ENCODE results near the gene ZSWIM4.
A peak's percentile ranks its signal among the peaks of the same experiment; 100 is the strongest.

Gene ZSWIM4

DNA sequence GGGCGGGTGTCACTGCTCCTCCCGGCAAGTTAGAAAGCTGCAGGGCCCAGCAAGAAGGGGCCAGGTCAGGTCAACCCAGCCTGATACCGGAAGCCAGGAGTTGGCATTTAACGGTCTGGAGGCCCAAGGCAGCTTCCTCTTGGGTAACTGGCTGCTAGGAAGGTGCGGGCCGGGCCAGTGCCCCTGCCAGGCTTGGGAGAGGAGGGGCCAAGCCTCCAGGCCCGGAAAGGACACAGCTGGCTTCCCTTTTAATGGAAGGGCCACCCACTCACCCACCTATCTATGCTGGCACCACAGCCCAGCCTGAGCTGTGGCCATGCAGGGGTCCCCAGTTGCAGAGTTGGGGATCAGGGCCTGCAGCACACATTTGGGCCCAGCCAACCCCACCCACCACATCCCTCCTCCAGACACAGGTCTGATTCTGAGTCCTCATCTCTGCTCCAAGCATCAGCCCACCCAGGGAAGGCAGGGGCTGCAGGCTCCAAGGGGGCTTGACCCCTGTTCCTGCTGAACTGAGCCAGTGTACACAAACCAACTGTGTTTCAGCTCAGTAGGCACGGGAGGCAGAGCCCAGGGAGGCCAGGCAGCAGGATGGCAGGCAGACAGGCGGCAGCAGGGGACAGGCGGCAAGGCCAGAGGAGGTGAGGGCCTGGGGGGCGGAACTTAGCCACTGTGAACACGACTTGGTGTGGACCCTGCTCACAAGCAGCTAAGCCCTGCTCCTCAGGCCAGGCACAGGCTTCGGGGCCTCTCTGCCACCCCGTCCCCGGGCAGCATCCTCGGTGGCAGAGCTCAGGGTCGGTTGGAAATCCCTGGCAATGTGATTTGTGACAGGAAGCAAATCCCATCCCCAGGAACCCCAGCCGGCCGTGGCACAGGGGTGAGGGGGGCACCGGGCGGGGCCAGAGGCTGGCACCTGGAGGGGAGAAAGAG is 40.8 kb downstream of the ZSWIM4 start:
- DNase-seq (no peak), ATAC-seq (no peak)

DNA sequence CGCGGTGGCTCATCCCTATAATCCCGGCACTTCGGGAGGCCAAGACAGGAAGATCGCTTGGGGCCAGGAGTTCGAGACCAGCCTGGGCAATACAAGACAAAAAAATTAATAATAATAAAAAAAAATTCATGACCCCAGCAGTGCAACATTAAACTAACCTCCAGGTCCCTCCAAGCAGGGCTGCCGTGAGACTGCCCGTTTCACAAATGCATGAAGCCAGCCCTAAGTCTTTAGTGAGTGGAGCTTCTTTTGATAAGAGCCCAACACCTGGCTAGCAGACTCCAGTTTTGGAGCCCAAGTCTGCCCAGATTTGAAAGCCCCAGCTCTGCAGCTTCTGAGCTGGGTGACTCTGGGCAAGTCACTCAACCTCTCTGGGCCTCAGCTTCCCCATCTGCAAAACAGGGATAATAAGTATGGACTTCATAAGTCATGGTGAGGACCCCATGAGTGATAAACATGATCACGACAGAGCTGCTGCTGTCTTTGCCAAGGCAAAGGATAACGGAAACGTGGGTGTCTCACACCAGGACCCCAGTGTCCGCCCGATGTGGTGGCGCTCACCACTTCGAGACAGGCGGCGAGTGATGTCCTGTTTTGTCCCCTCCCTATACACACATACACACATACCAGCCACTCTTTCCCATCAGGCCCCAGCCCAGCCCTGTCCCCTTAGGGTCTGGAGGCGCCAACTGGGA is 43.3 kb downstream of the ZSWIM4 start:
- ATAC-seq, result no peak
- DNase-seq, result no peak

DNA sequence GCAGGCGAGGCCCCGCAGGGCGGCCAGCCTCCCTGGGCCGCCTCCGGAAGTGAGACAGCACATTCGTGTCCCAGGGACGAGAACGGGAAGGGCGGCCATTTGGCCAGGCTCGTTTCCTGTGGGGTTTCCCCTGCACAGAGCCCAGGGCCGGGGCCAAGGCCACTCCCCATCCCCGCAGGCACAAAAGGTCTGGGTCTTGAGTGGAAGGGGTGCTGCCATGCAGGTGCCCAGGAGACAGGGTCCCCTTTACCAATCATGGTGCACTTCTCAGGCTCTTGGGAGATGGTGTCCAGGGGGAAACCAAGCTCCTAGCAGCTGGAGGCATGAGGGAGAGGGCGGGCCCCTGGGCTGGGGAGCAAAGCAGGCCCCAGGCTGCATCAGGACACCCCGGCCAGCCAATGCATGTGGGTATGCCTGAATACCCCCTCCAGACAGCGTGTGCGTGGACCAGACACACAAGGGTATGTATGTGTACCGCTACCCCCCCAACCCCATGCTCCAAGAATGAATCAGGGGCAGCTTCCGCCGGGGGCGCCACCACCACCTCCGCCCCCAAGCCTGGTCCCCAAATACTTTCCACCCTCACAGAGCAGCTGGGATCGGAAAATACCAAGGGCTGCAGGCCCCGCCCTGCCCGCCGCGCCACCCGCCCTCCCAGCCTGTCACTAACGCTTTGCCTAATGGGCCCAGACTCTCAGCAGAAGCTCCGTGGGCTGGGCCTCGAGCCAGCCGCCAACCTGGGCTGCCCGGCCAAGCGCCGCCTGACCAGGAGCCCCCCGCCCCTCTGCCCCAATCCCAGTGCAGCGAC is 44.1 kb downstream of the ZSWIM4 start:
- ATAC-seq, result peak; percentile 63
- DNase-seq, result peak; percentile 91

DNA sequence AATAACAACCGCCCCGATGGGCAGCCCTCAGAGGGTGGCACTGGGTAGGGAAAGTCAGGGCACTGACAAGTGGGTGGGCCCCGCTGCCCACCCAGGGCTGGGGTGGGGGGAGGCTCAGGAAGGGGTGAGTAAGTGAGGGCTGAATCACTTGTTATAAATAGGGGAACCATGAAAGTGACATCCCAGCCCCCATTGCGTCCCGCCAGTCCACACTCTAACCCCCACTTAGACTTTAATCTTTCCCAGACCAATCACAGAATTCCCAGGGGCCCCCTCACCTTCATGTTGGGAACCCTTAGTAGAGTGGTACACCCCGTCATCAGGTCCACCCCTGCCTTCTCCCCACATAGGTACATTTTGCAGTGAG is 44.7 kb downstream of the ZSWIM4 start:
- DNase-seq (no peak), ATAC-seq (peak; percentile 37)

DNA sequence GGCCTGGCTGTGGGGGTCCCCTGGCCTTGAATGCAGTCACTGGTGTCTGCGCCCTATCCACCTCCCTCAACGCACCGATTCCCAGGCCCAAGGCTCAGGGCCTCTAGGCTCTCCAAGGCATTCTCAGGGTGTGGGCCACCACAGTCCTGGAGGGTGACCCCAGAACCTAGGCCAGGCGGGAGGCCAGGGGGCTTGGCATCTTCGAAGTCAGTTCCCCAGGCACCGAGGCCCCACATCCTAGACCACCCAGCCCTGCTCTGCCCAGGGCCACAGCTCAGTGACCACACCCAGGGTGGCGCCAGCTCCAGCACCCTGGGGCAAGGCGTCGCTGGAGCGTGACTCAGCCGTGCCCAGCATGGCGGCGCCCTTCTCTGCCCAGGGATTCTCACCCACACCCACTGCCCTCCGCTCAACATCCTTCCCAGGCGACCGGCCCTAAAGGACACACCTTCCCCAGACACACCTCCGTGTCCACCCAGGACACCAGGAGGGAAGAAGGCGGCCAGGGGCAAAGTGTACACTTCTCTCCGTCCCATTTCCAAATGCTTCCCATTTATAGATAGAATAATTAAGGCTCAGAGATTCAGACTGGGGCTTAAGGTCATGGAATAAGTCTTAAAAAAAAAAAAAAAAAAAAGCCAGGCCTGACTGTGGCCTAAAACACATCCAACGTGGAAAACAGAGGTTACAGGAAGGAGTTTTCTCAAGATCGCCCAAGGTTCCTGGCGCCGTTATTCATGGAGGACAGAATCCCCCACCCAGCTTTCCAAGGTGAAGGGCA is 45.3 kb downstream of the ZSWIM4 start:
- DNase-seq (peak; percentile 69), ATAC-seq (peak; percentile 8)

DNA sequence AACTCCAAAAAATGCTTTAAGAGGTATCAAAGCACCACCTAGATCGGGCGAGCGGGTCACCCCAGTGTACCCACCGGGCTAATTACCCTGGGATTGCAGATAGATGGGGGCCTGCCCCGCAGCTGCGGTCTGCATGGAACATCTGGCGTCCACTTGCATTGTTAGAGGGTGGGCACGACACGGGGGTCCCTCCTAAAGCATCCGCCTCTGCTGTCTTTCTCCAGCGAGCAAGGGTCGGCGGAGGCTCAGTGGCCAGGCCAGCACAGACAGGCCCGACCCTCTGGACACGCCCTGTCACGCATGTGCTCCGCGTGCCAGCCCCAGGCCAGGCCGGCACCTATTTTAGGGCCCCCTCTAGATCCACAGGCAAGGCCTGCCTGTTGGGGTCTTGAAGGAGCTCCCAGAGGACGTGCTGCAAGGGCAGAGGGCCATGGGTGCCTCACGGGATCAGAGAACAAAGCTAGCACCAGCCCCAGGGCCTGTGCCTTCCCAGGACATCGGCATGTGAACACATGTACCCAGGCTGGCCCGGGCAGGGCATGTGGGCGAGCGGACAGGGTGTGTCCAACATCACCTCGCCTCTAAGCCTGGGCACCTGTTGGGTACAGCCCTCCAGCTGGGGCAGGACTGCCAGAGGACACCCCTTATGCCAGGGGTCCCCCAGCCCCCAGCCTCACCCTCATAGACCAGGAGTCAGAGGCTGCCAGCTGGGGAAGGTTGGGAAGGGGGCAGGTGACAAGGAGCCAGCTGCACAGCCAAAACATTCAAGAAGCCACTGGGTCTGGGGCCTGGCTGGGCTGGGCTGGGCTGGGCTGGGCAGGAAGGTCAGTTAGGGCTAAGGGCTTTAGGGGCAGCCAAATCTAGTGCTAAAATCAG is 46.1 kb downstream of the ZSWIM4 start:
- ATAC-seq (no peak), DNase-seq (peak; percentile 51)

DNA sequence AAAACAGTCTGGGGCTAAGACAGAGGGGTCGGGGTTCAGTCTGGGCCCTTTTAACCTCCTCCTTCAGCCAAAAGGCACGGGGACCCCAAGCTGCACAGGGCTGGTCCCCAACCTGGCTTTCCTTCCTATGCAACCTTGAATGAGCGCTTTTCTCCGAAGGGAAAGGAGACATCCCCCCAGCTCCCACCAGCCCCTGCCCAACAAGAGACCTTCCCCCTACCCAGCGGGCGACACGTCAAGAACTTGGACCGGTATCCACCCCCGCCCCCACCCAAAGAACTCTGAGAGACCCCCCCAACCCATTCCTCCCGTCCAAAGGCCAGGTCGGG is 46.7 kb downstream of the ZSWIM4 start:
- ATAC-seq (no peak), DNase-seq (peak; percentile 29)

DNA sequence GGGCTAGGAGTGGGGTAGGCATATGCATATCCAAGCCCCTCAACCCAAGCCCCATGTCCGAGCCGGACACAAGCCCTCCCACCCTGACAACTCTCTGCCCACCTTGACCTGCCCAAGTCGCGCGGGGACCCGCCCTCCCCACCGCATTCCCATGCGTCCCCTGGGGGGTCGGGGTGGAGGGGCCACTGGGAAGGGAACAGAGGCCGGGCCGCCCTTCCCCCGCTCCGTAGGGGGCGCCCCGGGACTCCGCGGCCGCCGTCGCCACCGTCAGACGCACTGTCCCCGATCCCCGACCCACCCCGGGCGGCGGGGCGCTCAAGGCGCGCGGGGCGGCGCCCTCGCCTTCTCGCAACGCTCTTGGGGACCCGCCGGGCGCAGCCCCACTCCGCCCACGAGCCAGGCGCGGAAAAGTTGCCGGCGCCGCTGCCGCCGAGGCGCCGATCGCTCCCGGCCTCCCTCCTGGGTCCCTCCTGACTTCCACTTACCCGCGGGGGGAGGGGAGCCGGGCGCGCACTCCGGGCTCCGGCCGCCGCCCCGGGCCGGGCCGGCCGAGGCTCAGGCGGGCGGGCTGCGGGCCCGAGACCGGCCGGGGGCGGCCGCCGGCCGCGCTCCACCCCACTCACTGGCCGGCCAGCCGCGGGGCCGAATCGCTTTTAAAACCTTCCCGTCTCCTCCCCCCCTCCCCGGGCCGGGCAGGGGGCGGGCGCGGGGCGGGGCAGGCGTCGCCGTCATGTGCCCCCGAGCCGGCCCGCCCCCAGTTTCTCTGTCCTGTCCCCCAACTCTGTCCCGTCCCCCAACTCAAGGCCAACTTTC is 47.3 kb downstream of the ZSWIM4 start:
- ATAC-seq (no peak), DNase-seq (peak; percentile 85)

DNA sequence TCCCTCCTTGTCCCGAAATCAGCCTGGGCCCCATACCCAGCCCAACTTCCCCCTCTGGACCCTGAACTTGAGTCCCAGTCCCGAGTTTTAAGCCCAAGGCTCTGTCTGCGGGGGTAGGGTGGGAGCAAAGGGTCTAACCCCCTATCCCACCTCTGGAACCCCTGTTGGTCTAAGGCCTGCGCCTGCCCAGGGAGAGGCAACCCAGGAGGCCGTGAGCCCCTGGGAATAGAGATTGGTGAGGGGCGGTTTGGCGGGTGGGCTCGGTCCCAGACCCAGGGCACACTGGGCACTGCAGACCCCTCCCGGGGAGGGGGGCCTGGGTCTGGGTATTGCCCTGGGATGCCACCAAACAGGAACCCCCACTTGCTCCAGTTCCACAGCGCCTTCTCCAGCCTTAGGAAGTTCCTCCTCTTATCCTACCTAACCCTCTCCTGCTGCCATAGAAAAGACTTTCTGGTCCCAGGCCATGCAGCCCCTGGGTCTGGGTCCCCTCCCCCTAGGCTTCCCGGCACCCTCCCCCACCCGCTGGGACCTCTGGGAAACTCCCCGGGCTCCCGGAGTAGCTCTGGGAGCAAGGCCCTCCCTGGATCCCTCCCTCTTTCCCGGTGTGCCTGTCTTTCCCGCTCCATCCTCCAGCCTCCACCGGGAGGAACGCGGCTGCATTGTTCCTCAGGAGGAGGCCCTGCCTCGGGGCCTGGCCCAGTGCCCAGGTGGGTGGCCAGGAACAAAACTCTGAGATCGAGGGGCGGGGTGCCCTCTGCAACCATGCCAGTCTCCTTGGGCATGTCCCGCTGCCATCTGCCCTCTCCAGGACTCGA is 48.1 kb downstream of the ZSWIM4 start:
- no peak for ATAC-seq

DNA sequence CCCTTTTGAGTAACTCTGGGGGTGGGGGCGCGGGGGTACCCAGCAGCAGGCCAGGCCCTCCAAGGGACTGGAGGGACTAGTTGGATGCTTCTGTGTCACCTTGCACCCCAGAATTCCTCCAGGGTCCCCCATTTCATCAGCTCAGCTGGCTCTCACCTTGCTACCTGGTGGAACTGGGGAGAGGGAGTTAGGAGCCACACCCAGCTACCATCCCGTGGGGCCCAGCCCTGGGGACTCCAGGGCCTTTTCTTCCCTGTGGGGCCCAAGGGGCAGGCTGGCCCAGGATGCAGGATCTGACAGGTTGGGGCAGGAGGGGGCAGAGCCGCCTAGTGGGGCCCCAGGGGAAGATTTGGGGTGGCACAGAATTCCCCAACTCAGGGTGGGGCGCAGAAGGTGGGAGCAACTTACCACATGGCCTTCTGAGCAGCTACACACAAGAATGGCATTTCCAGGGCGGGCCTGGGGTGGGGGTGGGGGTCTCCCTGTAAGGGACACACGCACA is 48.9 kb downstream of the ZSWIM4 start:
- ATAC-seq (no peak), DNase-seq (peak; percentile 33)

More for the DNA sequence above, 48.1 kb downstream of the ZSWIM4 start:
- DNase-seq, result peak; percentile 19

DNA sequence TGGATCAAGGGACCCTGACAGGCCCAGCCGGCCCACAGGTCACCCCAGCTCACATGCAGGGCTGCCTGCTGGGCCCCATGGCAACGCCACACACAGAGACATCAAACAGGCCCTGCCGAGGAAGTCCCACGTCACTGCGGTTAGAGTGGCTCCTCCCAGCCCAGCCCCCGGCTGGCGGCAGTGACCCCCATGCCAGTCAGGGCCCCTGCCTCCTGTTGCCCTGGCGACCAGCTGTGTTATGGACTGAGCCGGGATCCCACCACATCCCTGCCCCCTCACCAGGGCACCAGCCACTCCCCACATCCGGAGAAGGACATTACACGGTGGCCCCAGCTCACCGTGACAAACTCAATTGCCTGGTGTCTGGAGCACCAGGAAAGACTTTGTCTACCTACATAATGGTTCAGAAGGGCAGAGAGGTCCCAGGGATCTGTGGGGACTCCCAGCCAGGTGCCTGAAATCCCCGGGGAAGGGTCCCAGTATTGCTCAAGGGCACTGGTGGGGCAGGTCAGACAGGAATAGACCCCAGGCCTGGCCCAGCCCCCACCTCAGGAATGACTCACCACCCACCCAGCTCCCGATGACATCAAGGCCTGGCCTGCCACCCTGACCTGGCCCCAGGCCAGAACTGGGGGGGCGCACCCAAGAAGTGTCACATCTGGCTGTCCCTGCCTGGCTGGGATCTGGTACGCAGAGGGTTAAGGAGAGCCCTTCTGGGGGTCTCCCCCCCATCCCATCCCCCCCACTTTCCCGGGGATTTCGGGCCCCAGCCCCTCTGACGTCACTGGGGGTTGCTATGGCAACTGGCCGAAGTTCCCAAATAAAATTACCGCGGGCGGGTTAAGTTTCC is 51.5 kb downstream of the ZSWIM4 start:
- ATAC-seq, result peak; percentile 75
- DNase-seq, result peak; percentile 99

DNA sequence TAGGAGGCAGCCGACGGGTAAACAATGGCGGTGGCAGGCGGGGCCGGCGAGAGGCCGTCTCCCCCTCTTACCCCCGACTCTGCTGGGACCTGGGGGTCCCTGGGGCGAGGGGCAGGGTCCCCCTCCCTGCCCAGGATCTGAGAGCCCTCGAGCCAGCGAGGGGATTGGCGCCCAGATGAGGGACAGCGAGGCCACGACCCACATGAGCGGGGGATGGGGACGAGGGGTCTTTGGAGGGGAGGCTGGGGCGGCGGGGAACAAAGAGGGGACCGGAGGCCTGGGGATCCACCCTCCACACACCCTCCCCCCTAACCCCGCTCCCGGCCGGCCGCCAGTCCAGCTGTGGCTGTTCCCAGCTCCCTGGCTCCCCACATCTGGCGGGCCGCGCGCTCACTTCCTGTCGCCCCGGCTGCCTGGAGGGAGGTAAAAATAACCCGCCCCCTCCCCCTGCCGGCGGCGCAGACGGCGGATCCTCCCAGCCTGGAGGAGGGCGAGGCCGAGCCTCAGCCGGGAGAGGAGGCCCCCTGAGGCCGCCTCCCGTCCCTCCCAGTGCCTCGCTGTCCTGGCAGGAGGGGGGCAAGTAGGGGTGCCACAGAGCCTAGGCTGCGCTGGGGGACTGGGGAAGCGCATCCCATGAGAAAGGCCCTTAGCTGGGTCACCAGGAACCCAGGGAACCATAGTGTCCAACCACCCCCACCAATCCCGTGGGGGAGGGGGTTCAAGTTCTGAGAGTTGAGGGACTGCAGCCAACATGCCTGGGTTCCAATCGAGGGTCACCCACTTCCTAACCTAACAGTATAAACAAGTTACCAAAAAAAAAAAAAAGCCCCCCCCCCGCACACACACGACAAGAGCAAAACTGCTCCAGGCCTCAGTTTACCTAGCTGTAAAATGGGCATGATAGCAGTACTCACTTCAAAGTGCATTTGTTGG is 52.4 kb downstream of the ZSWIM4 start:
- ATAC-seq (peak; percentile 14), DNase-seq (peak; percentile 91)

DNA sequence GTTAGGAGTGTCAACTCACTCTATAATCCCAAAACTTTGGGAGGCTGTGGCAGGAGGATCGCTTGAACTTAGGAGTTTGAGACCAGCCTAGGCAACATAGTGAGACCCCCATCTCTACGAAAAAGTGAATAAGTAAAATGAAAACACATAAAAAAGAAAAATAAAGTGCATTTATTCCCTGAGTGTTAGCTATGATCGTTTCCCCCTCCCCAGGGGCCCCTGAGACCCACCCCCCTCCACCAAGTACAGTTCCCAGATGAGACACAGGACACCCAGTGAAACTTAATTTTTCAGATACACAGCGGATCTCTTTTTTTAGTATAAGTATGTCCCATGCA is 53.1 kb downstream of the ZSWIM4 start:
- DNase-seq, result no peak
- ATAC-seq, result no peak

DNA sequence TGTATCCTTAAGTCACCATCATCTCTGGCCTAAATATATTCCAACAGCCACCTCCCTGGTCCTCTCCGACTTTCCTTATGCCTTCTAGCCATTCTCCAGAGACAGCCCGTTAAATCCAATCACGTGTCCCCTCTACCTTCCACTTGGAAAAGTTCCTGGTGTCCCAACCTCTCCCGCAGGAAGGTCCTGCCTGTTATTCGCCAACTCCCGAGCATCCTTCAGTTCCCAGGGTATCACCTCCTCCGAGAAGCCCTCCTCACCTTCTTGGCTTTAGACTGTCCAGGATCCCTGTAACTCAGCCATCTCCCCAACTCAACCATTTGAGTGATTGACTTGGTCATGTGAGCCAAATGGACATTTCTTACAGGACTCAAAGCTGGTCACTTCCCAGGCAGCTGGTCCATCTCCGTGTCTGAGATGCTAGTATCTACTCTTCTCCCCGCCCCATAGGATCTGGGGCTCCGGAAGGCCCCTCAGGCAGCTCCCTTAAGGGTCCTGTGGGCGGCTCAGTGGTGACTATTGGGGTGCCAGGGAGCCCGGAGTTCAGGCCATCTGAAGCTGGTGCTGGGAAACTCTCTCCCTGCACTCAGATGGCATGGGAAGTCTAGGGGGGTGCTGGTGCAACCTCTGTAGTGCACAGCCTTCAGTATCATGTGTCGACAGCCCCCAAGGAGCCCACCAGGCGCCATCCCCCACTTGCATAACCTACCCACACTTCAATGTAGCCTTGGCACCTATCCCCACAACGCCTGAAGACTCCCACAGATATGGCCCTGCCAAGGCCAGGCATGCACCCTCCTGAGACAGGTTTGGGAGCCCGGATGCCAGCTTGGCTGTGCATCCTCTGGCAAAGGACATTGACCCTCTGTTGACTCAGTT is 53.8 kb downstream of the ZSWIM4 start:
- ATAC-seq, result no peak

DNA sequence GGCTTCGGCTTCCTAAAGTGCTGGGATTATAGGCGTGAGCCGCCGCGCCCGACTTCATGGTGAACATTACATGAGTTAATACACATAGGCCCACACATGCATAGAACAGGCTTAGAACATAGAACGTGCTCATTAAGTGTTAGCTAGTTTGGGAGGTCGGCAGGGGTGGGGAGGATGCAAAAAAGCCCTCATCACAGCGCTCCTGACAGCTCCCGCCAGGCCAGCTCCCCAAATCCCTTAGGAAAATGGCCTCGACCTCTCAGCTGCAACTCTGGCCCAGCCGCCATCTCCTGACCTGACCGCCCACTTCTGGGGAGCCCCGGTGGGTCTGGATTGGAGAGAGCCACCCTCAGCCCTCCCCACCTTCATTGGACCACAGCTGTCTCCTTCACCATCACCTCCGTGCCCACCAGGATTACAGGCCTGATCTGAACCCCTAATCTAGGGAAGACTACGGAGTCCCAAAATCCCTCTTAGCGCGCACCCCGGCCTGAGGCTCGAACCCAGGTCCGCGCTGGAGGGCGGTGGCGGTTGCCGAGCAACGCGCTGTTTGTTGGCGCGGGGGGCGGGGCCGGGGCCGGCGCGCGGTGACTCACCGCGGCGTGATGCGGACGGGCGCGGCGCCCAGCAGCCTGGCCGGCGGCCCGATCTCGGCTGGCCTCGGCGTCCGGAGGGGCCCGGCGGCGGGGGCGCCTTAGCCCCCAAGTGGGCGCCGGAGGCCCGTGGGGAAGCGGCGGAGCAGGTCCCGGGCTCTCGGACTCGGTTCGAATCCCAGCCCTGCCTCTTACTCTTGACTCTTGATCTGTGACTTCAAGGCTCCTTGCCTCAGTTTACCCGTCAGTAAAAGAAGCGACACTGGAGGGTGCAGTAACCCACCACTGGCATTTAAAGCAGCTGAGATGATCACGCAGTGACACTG is 55.0 kb downstream of the ZSWIM4 start:
- ATAC-seq, result no peak
- DNase-seq, result peak; percentile 85

More for the DNA sequence above, 53.8 kb downstream of the ZSWIM4 start:
- no peak for DNase-seq

Measured in stimulated activated naive CD8-positive, alpha-beta T cell treated with anti-CD3 and anti-CD28 coated beads, Interleukin-15, Interleukin-2, amounts not matched to agents 100 U/mL and 50 U/mL, for 24 hours (primary cell).